DND-41 (cell line): ENCODE results near the gene SP100.

ENCODE experiments used
- EZH2 ChIP-seq: IDR thresholded peaks from 3 replicates; pipeline ENCODE4 v1.6.1; 2012; ENCODE audit warnings: borderline replicate concordance, low read depth, mild to moderate bottlenecking, moderate library complexity, low read length, inconsistent platforms; ENCODE audit not compliant: severe bottlenecking
- TF ChIP-seq, protein P1 (sequence below): IDR thresholded peaks from 2 replicates; pipeline ENCODE4 v1.5.1; 2012; ENCODE audit warnings: borderline replicate concordance, low read length, moderate library complexity, mild to moderate bottlenecking; ENCODE audit not compliant: poor library complexity, severe bottlenecking; ENCODE audit errors: extremely low read depth

- TF ChIP-seq, protein P1, sequence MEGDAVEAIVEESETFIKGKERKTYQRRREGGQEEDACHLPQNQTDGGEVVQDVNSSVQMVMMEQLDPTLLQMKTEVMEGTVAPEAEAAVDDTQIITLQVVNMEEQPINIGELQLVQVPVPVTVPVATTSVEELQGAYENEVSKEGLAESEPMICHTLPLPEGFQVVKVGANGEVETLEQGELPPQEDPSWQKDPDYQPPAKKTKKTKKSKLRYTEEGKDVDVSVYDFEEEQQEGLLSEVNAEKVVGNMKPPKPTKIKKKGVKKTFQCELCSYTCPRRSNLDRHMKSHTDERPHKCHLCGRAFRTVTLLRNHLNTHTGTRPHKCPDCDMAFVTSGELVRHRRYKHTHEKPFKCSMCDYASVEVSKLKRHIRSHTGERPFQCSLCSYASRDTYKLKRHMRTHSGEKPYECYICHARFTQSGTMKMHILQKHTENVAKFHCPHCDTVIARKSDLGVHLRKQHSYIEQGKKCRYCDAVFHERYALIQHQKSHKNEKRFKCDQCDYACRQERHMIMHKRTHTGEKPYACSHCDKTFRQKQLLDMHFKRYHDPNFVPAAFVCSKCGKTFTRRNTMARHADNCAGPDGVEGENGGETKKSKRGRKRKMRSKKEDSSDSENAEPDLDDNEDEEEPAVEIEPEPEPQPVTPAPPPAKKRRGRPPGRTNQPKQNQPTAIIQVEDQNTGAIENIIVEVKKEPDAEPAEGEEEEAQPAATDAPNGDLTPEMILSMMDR = no peak
- TF ChIP-seq EZH2 = no peak
These were observed 159.8 kb downstream of the SP100 start for GRCh38 chr2:230575642-230576324.
